AG08395 (cell line): Measurements from ENCODE around the gene DAG1.

Experiments used
- DNase-seq: peaks from one replicate; pipeline ENCODE4 v3.0.0; 2012; ENCODE audit warnings: mixed read lengths, low spot score

Gene DAG1

GRCh38 chr3:49518441-49518840, 48.4 kb downstream of the DAG1 start:
- DNase-seq = no peak

GRCh38 chr3:49519296-49519695, 49.2 kb downstream of the DAG1 start:
- DNase-seq = no peak

DNA sequence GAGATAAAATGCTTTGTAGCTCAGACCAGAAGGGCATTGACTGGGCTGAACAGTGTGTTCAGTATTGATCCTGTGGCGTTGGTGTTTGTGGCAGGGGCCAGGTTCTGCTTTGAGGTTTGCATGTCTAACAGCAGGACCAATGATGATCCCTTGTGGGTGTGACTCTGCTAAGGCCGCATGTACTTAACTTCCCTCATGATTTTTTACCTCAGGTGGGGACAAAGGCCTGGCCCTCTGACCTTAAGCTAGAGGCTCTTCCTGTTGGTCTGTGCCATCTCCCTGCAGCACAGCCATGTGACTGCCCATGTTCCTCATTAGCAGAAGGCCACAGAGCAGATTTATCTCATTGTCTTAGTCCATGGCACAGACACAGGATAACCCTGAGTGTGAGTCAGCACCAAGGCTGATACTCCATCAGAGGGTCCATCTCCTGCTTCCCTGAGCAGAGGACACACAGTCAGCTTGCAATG, 49.9 kb downstream of the DAG1 start:
- no peak for DNase-seq

DNA sequence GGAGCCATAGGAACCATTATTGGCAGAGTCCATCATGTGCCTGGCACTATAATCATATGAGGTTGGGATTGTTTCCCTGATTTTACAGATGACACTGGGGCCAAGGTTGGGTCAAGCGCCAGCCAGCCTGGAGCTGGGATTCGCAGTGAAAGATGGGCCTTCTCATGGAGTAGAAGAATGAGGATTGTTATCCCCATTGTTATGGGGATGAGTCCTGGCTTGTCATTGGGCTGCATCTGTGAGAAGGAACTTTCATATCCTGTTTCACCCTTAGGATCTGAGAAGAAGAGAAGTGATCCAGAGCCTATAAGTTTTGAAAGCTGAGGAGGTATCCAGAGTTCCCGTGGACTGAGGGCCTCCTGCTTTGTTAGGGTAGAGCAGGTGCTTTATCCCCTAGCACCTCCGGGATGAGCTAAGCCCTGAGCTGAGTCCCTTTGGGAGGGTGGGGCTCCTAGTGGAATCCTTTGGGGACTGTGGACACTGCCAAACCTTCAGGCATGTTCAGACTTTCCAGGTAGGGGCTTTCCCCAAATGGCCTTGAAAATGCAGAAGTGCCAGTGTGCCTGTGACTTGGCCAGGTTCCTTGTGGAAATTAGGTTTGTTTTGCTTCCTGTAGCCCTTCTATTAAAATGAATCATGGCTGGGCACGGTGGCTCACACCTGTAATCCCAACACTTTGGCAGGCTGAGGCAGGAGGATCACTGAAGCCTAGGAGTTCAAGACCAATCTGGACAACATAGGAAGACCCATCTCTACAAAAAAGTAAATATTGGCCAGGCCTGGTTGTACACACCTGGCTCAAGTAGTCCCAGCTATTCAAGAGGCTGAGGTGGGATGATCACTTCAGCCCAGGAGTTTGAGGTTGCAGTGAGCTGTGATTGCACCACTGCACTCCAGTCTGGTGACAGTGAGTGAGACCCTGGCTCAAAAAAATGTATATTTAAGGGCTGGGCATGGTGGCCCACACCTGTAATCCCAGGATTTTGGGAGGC, 54.0 kb downstream of the DAG1 start:
- no peak for DNase-seq

DNA sequence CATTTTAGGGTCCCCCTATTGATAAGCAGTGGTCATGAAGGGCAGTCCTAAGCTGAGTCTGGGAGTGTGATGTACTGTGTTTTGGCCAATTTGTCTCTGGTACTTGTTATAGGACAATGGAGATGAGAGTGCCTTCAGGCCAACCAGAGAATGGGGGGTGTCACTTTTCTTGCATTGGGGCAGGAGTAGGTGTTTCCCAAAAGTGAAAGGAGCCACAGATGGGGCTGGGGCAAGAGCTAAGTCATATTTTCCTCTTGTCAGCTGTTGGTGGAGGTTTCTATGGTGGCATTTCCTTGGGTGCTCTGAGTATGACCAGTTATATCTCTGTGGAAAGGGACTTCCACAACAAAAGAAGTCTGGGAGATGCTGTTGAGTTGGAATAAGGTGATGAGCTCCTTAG, 59.5 kb downstream of the DAG1 start:
- no peak for DNase-seq

DNA sequence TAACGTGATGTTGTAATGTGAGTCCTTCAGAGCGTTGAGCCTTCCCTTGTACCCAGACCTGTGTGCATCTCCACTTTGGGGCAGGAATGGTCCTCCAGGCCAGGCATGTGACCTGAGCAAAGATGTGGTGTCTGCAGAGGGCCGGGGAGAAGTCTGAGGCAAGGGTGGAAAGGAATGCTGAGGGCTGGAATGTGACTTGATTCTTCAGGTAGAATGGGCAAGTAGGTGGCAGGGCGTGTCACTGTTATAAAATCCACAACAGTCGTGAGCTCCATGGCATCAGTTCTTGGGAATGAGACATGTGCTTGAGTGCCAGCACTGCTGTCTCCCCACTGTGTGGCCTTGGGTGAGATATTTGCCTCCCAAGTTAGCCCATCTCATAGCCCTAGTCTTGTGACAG, 60.2 kb downstream of the DAG1 start:
- DNase-seq = no peak

DNA sequence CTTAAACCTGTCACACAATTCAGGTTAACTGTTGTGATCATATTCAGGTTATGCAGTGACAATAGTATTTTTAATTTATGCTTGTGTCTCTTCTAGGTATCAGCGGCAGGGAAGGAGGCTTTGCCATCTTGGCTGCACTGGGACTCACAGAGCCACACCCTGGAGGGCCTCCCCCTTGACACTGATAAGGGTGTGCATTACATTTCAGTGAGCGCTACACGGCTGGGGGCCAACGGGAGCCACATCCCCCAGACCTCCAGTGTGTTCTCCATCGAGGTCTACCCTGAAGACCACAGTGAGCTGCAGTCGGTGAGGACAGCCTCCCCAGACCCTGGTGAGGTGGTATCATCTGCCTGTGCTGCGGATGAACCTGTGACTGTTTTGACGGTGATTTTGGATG, 60.6 kb downstream of the DAG1 start:
- no peak for DNase-seq

DNA sequence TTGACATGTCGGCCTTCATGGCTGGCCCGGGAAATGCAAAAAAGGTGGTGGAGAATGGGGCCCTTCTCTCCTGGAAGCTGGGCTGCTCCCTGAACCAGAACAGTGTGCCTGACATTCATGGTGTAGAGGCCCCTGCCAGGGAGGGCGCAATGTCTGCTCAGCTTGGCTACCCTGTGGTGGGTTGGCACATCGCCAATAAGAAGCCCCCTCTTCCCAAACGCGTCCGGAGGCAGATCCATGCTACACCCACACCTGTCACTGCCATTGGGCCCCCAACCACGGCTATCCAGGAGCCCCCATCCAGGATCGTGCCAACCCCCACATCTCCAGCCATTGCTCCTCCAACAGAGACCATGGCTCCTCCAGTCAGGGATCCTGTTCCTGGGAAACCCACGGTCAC, 61.2 kb downstream of the DAG1 start:
- DNase-seq = no peak

DNA sequence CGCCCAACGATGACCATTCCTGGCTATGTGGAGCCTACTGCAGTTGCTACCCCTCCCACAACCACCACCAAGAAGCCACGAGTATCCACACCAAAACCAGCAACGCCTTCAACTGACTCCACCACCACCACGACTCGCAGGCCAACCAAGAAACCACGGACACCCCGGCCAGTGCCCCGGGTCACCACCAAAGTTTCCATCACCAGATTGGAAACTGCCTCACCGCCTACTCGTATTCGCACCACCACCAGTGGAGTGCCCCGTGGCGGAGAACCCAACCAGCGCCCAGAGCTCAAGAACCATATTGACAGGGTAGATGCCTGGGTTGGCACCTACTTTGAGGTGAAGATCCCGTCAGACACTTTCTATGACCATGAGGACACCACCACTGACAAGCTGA, 61.6 kb downstream of the DAG1 start:
- DNase-seq = no peak

DNA sequence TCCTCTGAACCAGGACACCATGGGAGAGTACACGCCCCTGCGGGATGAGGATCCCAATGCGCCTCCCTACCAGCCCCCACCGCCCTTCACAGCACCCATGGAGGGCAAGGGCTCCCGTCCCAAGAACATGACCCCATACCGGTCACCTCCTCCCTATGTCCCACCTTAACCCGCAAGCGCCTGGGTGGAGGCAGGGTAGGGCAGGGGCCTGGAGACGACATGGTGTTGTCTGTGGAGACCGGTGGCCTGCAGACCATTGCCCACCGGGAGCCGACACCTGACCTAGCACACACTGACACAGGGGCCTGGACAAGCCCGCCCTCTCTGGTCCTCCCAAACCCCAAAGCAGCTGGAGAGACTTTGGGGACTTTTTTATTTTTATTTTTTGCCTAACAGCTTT, 63.0 kb downstream of the DAG1 start:
- DNase-seq = no peak

DNA sequence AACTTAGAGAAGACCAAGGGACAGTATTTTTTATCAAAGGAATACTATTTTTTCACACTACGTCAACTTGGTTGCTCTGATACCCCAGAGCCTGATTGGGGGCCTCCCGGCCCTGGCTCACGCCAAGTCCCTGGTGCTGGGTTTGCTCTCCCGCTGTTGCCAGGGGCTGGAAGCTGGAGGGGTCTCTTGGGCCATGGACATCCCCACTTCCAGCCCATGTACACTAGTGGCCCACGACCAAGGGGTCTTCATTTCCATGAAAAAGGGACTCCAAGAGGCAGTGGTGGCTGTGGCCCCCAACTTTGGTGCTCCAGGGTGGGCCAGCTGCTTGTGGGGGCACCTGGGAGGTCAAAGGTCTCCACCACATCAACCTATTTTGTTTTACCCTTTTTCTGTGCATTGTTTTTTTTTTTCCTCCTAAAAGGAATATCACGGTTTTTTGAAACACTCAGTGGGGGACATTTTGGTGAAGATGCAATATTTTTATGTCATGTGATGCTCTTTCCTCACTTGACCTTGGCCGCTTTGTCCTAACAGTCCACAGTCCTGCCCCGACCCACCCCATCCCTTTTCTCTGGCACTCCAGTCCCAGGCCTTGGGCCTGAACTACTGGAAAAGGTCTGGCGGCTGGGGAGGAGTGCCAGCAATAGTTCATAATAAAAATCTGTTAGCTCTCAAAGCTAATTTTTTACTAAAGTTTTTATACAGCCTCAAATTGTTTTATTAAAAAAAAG, 63.9 kb downstream of the DAG1 start:
- DNase-seq = no peak

- DNase-seq = no peak
Observed at GRCh38 chr3:49534581-49535441, 64.7 kb downstream of the DAG1 start.

DNA sequence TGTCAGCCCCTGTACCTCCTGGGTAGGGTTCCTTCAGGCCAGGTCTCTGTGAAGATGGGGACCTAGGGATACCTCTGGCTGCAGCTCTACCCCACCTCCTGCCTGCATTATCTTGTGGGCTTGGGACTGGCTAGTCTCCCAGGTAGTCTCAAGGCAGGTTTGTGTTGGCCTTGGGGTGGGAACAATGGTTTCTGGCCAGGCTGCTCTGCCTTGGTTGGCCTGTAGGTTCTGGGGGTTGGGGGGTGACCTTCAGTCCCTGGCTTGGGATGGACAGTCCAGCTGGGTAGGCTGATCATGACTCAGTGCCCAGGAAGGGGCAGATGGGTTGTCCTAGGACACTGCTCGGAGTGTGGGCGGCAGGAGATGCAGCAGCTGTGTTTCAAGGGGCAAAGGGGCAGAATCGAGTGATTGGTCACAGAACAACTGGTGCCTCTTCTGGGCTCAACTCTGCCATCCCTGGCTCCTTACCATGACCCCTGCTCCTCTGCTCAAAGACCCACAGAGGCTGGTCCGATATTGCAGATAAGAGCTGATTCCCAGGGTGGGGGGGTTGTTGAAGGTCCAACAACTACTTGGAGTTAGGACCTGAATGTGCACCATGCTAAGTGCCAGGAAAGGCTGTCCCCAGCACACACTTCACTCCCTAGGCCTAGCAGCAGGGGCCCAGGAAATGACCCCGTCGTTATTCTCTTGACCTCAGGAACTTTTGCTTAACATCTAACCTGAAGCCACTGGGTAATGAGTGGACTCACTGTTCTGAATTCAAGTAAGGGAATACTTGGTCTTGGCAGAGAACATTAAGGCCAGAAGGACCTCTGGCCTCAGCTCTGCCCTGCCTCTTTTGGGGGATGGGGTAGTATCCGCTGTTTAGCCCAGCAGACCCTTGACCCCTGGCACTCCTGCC, 66.2 kb downstream of the DAG1 start:
- DNase-seq = no peak

- no peak for DNase-seq
Observed at GRCh38 chr3:49536875-49537533, 66.9 kb downstream of the DAG1 start.

GRCh38 chr3:49539659-49540560, 69.8 kb downstream of the DAG1 start:
- DNase-seq = peak; percentile 96

DNA sequence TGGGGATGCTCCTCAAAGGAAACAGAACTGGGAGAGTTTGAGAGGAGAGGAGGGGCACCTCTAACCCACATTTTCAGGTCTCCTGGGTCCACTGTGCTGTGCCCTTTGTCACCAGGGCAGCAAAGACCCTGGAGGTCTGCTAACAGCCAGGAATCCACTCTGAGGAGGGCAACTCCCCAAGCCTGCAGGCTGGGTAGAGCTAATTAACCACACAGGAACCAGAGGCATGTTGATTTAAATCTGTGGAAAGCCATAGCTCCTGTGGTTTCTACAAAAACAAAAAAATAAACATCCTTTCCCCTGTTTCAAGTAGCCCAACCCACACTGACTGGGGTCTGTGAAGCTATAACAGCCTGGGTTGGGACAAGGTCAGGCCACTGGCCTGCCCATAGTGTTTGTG, 82.0 kb downstream of the DAG1 start:
- DNase-seq = no peak

DNA sequence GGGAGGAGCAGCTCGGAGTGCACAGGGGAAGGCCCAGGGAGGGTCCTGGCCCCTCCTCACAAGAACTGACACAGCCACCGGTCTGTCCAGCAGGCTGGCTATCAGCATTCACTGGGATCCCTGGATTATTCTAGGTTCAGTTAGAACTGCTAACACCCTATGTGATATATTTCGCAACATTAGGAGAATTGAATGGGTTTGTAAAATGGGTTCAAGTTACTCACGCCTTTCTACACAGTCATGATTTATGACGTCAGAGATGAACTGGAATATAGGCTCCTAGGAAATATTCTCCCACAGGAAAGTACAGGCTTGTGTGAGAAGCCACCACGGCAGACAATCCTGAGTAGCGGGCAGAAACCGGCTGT, 83.2 kb downstream of the DAG1 start:
- no peak for DNase-seq

GRCh38 chr3:49553692-49554632, 83.9 kb downstream of the DAG1 start, which contains the start of gene BSN:
Gene BSN (plus strand): TSS chr3:49554477. CDS start chr3:49554603, 126 bp downstream.
- peak; percentile 100 for DNase-seq
